H1 (cell line): ENCODE data around the gene CTPS1. TPM values are rescaled to one million over a fixed set of nuclear protein-coding genes. Genes with fewer than 3 reads are reported as not detected.

ENCODE experiments used
- CTCF ChIA-PET: fragments of 300-600 bp; sonication (Branson Sonifier 250); formaldehyde crosslinking; loops from one replicate; lab custom pipeline; 2021; ENCODE audit not compliant: partially characterized antibody; lab: Charles Lee
- POLR2A ChIA-PET: fragments of 300-600 bp; sonication (Branson Sonifier 250); formaldehyde crosslinking; loops from one replicate; lab custom pipeline; 2021; ENCODE audit warnings: inconsistent platforms; ENCODE audit not compliant: partially characterized antibody; lab: Charles Lee
- DNase-seq, 2 experiments: peaks; one replicate each; pipeline versions ENCODE4 v3.0.0 to v3.0.0-alpha.2; 2010 to 2022; ENCODE audit warnings: low spot score in 2 of 2, low read depth in 1 of 2, mixed read lengths in 1 of 2
- FAIRE-seq: peaks from 2 replicates; lab custom pipeline; 2011; peaks lifted over from hg19 to GRCh38; lab: Jason Lieb, UNC
- H2AFZ ChIP-seq: 2 replicates; pipeline ENCODE4 v1.8.1; 2012; ENCODE audit warnings: low read length, inconsistent platforms
- H2AK5ac ChIP-seq: 2 replicates; pipeline ENCODE4 v1.6.1; 2013; ENCODE audit warnings: low read depth, low read length
- H2BK120ac ChIP-seq: replicated peaks from 2 replicates; pipeline ENCODE3; 2013; ENCODE audit warnings: low read depth, low read length, inconsistent platforms
- H2BK12ac ChIP-seq: 2 replicates; pipeline ENCODE4 v1.6.1; 2013; ENCODE audit warnings: low read depth, low read length
- H2BK15ac ChIP-seq: 2 replicates; pipeline ENCODE4 v1.6.1; 2013; ENCODE audit warnings: low read length
- H2BK20ac ChIP-seq: 2 replicates; pipeline ENCODE4 v1.6.1; 2013; ENCODE audit warnings: low read length
- H2BK5ac ChIP-seq: 2 replicates; pipeline ENCODE4 v1.6.1; 2013; ENCODE audit warnings: low read depth, low read length
- H3K14ac ChIP-seq: 2 replicates; pipeline ENCODE4 v1.6.1; 2013; ENCODE audit warnings: inconsistent platforms; ENCODE audit not compliant: insufficient read length
- H3K18ac ChIP-seq: 2 replicates; pipeline ENCODE4 v1.6.1; 2013; ENCODE audit warnings: low read length; ENCODE audit errors: extremely low read depth
- H3K23ac ChIP-seq: 2 replicates; pipeline ENCODE4 v1.6.1; 2013; ENCODE audit warnings: inconsistent platforms; ENCODE audit not compliant: insufficient read length
- H3K23me2 ChIP-seq: 2 replicates; pipeline ENCODE4 v1.6.1; 2013; ENCODE audit warnings: low read depth, low read length
- H3K27ac ChIP-seq: 2 replicates; pipeline ENCODE4 v1.6.1; 2011; ENCODE audit warnings: low read depth, low read length, inconsistent platforms
- H3K27me3 ChIP-seq, 4 experiments: replicated peaks in 1 of 4; 1 replicate in 1 of 4; 2 replicates in 3 of 4; pipeline versions ENCODE4 v1.6.1 to v1.8.1; 2011 to 2013; ENCODE audit warnings: low read length in 3 of 4, mild to moderate bottlenecking in 3 of 4, inconsistent platforms in 2 of 4, mixed read lengths in 2 of 4, moderate library complexity in 1 of 4; ENCODE audit not compliant: control insufficient read depth in 3 of 4, insufficient read depth in 3 of 4; ENCODE audit errors: extremely low read depth in 1 of 4
- H3K36me3 ChIP-seq, 4 experiments: 2 replicates each; pipeline versions ENCODE4 v1.6.1 to v1.8.1; 2011 to 2013; ENCODE audit warnings: mild to moderate bottlenecking in 4 of 4, low read length in 3 of 4, moderate library complexity in 2 of 4, control low read depth in 1 of 4, inconsistent platforms in 1 of 4; ENCODE audit not compliant: insufficient read depth in 4 of 4, control insufficient read depth in 2 of 4
- H3K4ac ChIP-seq: replicated peaks from 2 replicates; pipeline ENCODE3; 2013; ENCODE audit warnings: low read length, low read depth, mixed read lengths, inconsistent platforms; ENCODE audit not compliant: insufficient read length
- H3K4me1 ChIP-seq, 4 experiments: replicated peaks in 1 of 4; 1 replicate in 1 of 4; 2 replicates in 3 of 4; pipeline versions ENCODE4 v1.6.1 to v1.8.1; 2011 to 2013; ENCODE audit warnings: low read length in 3 of 4, inconsistent platforms in 2 of 4, mixed read lengths in 1 of 4; ENCODE audit not compliant: insufficient read depth in 4 of 4, control insufficient read depth in 3 of 4
- H3K4me2 ChIP-seq, 2 experiments: 2 replicates each; pipeline versions ENCODE4 v1.6.1 to v1.8.1; 2011 to 2013; ENCODE audit warnings: low read depth in 2 of 2, low read length in 2 of 2, control low read depth in 1 of 2, inconsistent platforms in 1 of 2, mild to moderate bottlenecking in 1 of 2; ENCODE audit not compliant: insufficient read depth in 1 of 2
- H3K4me3 ChIP-seq, 4 experiments: fragments of 200-600, 300-600 bp in 1 of 4; sonication (generic), shearing (Covaris generic), sonication (Bioruptor Twin) in 1 of 4; 2 replicates each; pipeline versions ENCODE4 v1.5.1 to v1.8.1; 2011 to 2016; ENCODE audit warnings: low read length in 4 of 4, low read depth in 3 of 4, control low read depth in 2 of 4, inconsistent platforms in 2 of 4, mild to moderate bottlenecking in 2 of 4, mixed read lengths in 1 of 4, moderate library complexity in 1 of 4; ENCODE audit not compliant: insufficient read depth in 2 of 4; ENCODE audit errors: extremely low read depth in 1 of 4
- H3K56ac ChIP-seq: replicated peaks from 2 replicates; pipeline ENCODE3; 2013; ENCODE audit warnings: low read depth, mild to moderate bottlenecking, mixed read lengths, low read length, inconsistent platforms; ENCODE audit not compliant: insufficient read length
- H3K79me1 ChIP-seq: 2 replicates; pipeline ENCODE4 v1.6.1; 2013; ENCODE audit warnings: low read depth, low read length, control low read depth
- H3K79me2 ChIP-seq, 2 experiments: 2 replicates each; pipeline versions ENCODE4 v1.6.1 to v1.8.1; 2012 to 2013; ENCODE audit warnings: low read length in 2 of 2, mild to moderate bottlenecking in 2 of 2, inconsistent platforms in 1 of 2; ENCODE audit not compliant: insufficient read depth in 2 of 2, control insufficient read depth in 1 of 2
- H3K9ac ChIP-seq, 4 experiments: replicated peaks in 1 of 4; 1 replicate in 1 of 4; 2 replicates in 3 of 4; pipeline versions ENCODE4 v1.6.1 to v1.8.1; 2011 to 2013; ENCODE audit warnings: low read depth in 3 of 4, low read length in 3 of 4, control low read depth in 2 of 4, mild to moderate bottlenecking in 2 of 4, moderate library complexity in 2 of 4, inconsistent platforms in 1 of 4; ENCODE audit errors: extremely low read depth in 1 of 4
- H3K9me3 ChIP-seq, 2 experiments: 2 replicates each; pipeline versions ENCODE4 v1.6.1 to v1.8.1; 2012 to 2013; ENCODE audit warnings: mild to moderate bottlenecking in 2 of 2, moderate library complexity in 2 of 2, control low read depth in 1 of 2, inconsistent platforms in 1 of 2, low read depth in 1 of 2, low read length in 1 of 2, mixed read lengths in 1 of 2; ENCODE audit not compliant: insufficient read depth in 2 of 2
- H4K20me1 ChIP-seq, 2 experiments: replicated peaks in 1 of 2; 2 replicates each; pipeline versions ENCODE3 to v1.8.1; 2011 to 2013; ENCODE audit warnings: inconsistent platforms in 2 of 2, low read length in 2 of 2, mild to moderate bottlenecking in 1 of 2; ENCODE audit not compliant: insufficient read depth in 2 of 2, control insufficient read depth in 1 of 2
- H4K5ac ChIP-seq: 2 replicates; pipeline ENCODE4 v1.6.1; 2013; ENCODE audit warnings: low read length, low read depth, mixed read lengths, inconsistent platforms; ENCODE audit not compliant: insufficient read length
- H4K8ac ChIP-seq: 2 replicates; pipeline ENCODE4 v1.8.0; 2013; ENCODE audit warnings: mild to moderate bottlenecking, moderate library complexity, low read length, inconsistent platforms; ENCODE audit not compliant: insufficient read depth; ENCODE audit errors: extremely low read depth
- H4K91ac ChIP-seq: replicated peaks from 2 replicates; pipeline ENCODE3; 2013; ENCODE audit warnings: low read length, mixed read lengths, inconsistent platforms; ENCODE audit not compliant: insufficient read length
- BACH1 ChIP-seq: IDR thresholded peaks from 2 replicates; pipeline ENCODE4 v1.6.1; 2012; ENCODE audit warnings: low read length, improper control_type of control experiment
- JUN ChIP-seq: IDR thresholded peaks from 2 replicates; pipeline ENCODE4 v1.6.1; 2011; ENCODE audit warnings: low read depth, mild to moderate bottlenecking, improper control_type of control experiment, low read length
- KDM5A ChIP-seq: fragments of 200-600 bp; IDR thresholded peaks from 2 replicates; pipeline ENCODE4 v1.7.1; 2012; ENCODE audit warnings: mild to moderate bottlenecking, low read length, inconsistent platforms, mixed read lengths
- RXRA ChIP-seq: IDR thresholded peaks from 2 replicates; pipeline ENCODE4 v1.6.1; 2011; ENCODE audit warnings: low read depth, mild to moderate bottlenecking, low read length, moderate library complexity; ENCODE audit not compliant: insufficient read depth
- SIN3A ChIP-seq, 2 experiments: IDR thresholded peaks in 1 of 2; conservative IDR thresholded peaks in 1 of 2; 2 replicates each; pipeline ENCODE4 v1.6.1; 2011 to 2012; ENCODE audit warnings: low read length in 2 of 2, improper control_type of control experiment in 1 of 2, low read depth in 1 of 2, mild to moderate bottlenecking in 1 of 2
- SIX5 ChIP-seq: IDR thresholded peaks from 2 replicates; pipeline ENCODE4 v1.6.1; 2011; ENCODE audit warnings: mild to moderate bottlenecking, low read depth, low read length
- WGBS, 2 experiments: shearing (Covaris generic) in 1 of 2; methylation state at CpG; one replicate each; pipeline versions ENCODE4 v1.1.6 to v1.1.7; 2013 to 2015; ENCODE audit warnings: low lambda C conversion rate in 2 of 2, mixed read lengths in 2 of 2, inconsistent platforms in 1 of 2, low coverage in 1 of 2, missing lambda C conversion rate in 1 of 2; ENCODE audit not compliant: insufficient replicate concordance in 2 of 2, insufficient coverage in 1 of 2, insufficient read length in 1 of 2; ENCODE audit errors: extremely low coverage in 1 of 2, missing lambda C conversion rate in 1 of 2; 5-methylcytosine and 5-hydroxymethylcytosine counted together
- polyA plus RNA-seq, 7 experiments: library from polyadenylated mRNA; depleted of rRNA in 3 of 7; stranded (reverse) in 5 of 7; unstranded in 2 of 7; fragments of >200 nt in 5 of 7; fragments of 200-250 nt in 2 of 7; gene quantifications; 1 replicate in 5 of 7; 2 replicates in 1 of 7; 4 replicates in 1 of 7; pipeline versions ENCODE4 v1.2.1 to v1.2.3, GENCODE V29; 2011 to 2013; ENCODE audit warnings: missing spikeins in 2 of 7, mixed read lengths in 2 of 7
- total RNA-seq: library from RNA; stranded (reverse); fragmentation: NEBNext Ultra II Directional; extraction: Animal tissue kit (Norgen Biotek cat#: 25700); gene quantifications from 2 replicates; pipeline ENCODE4 v1.2.1, GENCODE V29; 2021
- TF ChIP-seq, protein P1 (sequence below): IDR thresholded peaks from 2 replicates; pipeline ENCODE4 v1.6.1; 2012; ENCODE audit warnings: low read length, inconsistent platforms
- TF ChIP-seq, protein P2 (sequence below): IDR thresholded peaks from 2 replicates; pipeline ENCODE4 v1.6.1; 2011; ENCODE audit warnings: low read length, improper control_type of control experiment

The CTPS1 gene
- total and polyA plus RNA-seq, 2 of the 8 experiments (the other 6 are each of a cell fraction or from before 2014, with no cell fraction given), result 35.5 to 103 TPM

DNA sequence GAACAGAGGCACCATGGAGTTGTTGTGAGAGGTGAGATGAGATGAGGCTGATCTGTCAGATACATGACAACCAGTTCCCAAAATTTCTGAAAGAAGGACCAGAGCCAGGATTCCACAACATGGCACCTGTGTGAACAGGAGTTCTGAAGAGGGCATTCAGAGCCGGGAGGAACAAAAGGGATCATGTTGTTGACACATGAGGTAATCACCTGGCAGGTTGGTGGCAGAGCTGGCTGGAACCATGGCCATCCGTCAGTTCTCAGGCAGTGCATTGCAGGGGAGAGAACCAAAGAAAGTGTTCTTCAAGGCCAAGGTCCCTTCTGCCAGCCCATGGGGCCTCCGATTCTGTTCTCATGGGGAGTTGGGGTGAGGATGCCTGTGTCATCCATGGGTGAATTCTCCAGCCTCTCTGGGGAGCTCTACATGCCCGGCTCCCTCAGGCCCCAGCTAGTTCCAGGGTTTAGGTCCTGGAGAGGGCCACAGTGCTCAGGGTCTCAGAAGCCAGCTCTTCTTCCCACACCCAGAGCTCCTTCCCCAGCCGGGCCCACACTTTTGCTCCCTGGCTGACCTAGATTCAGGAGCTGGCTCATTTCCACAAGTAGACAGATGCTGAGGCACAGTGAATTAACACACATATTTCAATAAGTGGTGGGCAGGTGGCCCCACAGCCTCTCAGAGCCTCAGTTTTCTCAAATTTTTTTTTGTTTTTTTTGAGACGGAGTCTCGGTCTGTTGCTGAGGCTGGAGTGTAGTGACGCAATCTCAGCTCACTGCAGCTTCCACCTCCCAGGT lies 49.1 kb upstream of the CTPS1 start:
- Histone ChIP-seq H3K27ac (no peak overlapping the region), H3K14ac (no peak overlapping the region), H2AK5ac (no peak overlapping the region), H3K9me3 (no peaks in the 10 kb centered on the region), H3K23me2 (no peaks in the 10 kb centered on the region), H2BK15ac (no peak overlapping the region), H3K56ac (no peak overlapping the region), H3K23ac (no peak overlapping the region), H3K4me2 (no peak overlapping the region), H3K79me2 (no peaks in the 10 kb centered on the region), H4K8ac (no peak overlapping the region; the same call in 1 of the 2 replicates), H3K36me3 (no peaks in the 10 kb centered on the region), H3K4me1 (peaks cover 0 to 3% (median 0%) of the 10 kb centered on the region in 4 experiments; a peak in 1 of 7 replicates), H2AFZ (no peak overlapping the region), H2BK5ac (no peak overlapping the region), H2BK12ac (no peak overlapping the region), H3K4me3 (no peak overlapping the region), H3K4ac (no peak overlapping the region), H2BK120ac (no peak overlapping the region), H3K18ac (no peak overlapping the region), H3K27me3 (no peaks in the 10 kb centered on the region), H4K91ac (no peak overlapping the region), H3K79me1 (no peaks in the 10 kb centered on the region), H3K9ac (no peak overlapping the region), H4K5ac (no peak overlapping the region), H2BK20ac (no peak overlapping the region), H4K20me1 (no peaks in the 10 kb centered on the region)
- WGBS, 2 experiments, result 70% methylated on average over 8 of the region's 8 CpGs; no CpG with 5 or more reads in 1 of the 2 experiments
- DNase-seq (no peak), FAIRE-seq (no peak)
- POLR2A ChIA-PET, result interaction anchor here (1.3 kb wide), 1 partner anchor 69 kb away, joined by 5 read pairs; no protein-coding TSS in a partner anchor
- CTCF ChIA-PET, result interaction anchor here (0.7 to 17.5 kb wide), 2 partner anchors 15 to 81 kb away, joined by 3 to 275 read pairs; no protein-coding TSS in a partner anchor
- TF ChIP-seq JUN (no peak), BACH1 (no peak), SIN3A (conservative IDR thresholded peaks at IDR 0.05 in 1 of 2, IDR thresholded peaks at IDR 0.05 in 1 of 2; ENCODE audit: low read depth in 1 of 2, low read length in 2 of 2) (no peak), KDM5A (no peak), SIX5 (no peak), RXRA (no peak)
- TF ChIP-seq, protein P1, sequence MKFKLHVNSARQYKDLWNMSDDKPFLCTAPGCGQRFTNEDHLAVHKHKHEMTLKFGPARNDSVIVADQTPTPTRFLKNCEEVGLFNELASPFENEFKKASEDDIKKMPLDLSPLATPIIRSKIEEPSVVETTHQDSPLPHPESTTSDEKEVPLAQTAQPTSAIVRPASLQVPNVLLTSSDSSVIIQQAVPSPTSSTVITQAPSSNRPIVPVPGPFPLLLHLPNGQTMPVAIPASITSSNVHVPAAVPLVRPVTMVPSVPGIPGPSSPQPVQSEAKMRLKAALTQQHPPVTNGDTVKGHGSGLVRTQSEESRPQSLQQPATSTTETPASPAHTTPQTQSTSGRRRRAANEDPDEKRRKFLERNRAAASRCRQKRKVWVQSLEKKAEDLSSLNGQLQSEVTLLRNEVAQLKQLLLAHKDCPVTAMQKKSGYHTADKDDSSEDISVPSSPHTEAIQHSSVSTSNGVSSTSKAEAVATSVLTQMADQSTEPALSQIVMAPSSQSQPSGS, result no peak
- TF ChIP-seq, protein P2, sequence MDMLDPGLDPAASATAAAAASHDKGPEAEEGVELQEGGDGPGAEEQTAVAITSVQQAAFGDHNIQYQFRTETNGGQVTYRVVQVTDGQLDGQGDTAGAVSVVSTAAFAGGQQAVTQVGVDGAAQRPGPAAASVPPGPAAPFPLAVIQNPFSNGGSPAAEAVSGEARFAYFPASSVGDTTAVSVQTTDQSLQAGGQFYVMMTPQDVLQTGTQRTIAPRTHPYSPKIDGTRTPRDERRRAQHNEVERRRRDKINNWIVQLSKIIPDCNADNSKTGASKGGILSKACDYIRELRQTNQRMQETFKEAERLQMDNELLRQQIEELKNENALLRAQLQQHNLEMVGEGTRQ, result no peak
